HepG2 (cell line): ENCODE results near the gene SFXN2. TPM values are rescaled to one million over a fixed set of nuclear protein-coding genes. Genes with fewer than 3 reads are reported as not detected.

Experiments
- GPN1 ChIP-seq: sonication (generic); formaldehyde crosslinking; IDR thresholded peaks from 2 replicates; pipeline ENCODE4 v1.5.1; 2020; ENCODE audit warnings: missing genetic modification reagents, borderline replicate concordance
- HNRNPL ChIP-seq: fragments of 200-400 bp; formaldehyde crosslinking; IDR thresholded peaks from 2 replicates; pipeline ENCODE4 v1.6.1; 2017; ENCODE audit warnings: mild to moderate bottlenecking, low read depth, low read length
- KLF11 ChIP-seq: IDR thresholded peaks from 2 replicates; pipeline ENCODE4 v1.6.1; 2016; ENCODE audit warnings: missing compliant biosample characterization
- MAZ ChIP-seq, 2 experiments: sonication (generic) in 1 of 2; formaldehyde crosslinking in 1 of 2; IDR thresholded peaks; 2 replicates each; pipeline versions ENCODE4 v1.5.0 to v1.6.1; 2012 to 2020; ENCODE audit warnings: low read depth in 2 of 2, mild to moderate bottlenecking in 2 of 2, borderline replicate concordance in 1 of 2, improper control_type of control experiment in 1 of 2, low read length in 1 of 2, missing genetic modification reagents in 1 of 2, moderate library complexity in 1 of 2
- MBNL3 ChIP-seq: fragments of 250-450 bp; sonication (Bioruptor Pico); conservative IDR thresholded peaks from 2 replicates; pipeline ENCODE4 v1.8.0; 2022; ENCODE audit warnings: mild to moderate bottlenecking, inconsistent platforms
- SOX6 ChIP-seq, 2 experiments: fragments of 450-650 bp in 1 of 2; sonication (generic) in 1 of 2; formaldehyde crosslinking in 1 of 2; IDR thresholded peaks; 2 replicates each; pipeline versions ENCODE4 v1.4.0 to v1.6.1; 2017 to 2020; ENCODE audit warnings: antibody characterized with exemption in 1 of 2, mild to moderate bottlenecking in 1 of 2, missing genetic modification reagents in 1 of 2
- SP5 ChIP-seq: IDR thresholded peaks from 2 replicates; pipeline ENCODE4 v1.6.1; 2016; ENCODE audit warnings: low read depth, borderline replicate concordance
- SPEN ChIP-seq: sonication (generic); formaldehyde crosslinking; IDR thresholded peaks from 2 replicates; pipeline ENCODE4 v1.5.1; 2020; ENCODE audit warnings: low read depth, mild to moderate bottlenecking, missing genetic modification reagents
- ZBTB4 ChIP-seq: sonication (generic); formaldehyde crosslinking; IDR thresholded peaks from 2 replicates; pipeline ENCODE4 v1.4.0; 2020; ENCODE audit warnings: missing genetic modification reagents, mild to moderate bottlenecking, borderline replicate concordance
- ZNF160 ChIP-seq: sonication (generic); formaldehyde crosslinking; IDR thresholded peaks from 2 replicates; pipeline ENCODE4 v1.8.0; 2022; ENCODE audit warnings: mild to moderate bottlenecking, inconsistent platforms, missing genetic modification reagents
- ZNF263 ChIP-seq: sonication (generic); formaldehyde crosslinking; IDR thresholded peaks from 2 replicates; pipeline ENCODE4 v1.4.0; 2020; ENCODE audit warnings: missing genetic modification reagents
- ZNF552 ChIP-seq: sonication (generic); formaldehyde crosslinking; IDR thresholded peaks from 2 replicates; pipeline ENCODE4 v1.9.0; 2022; ENCODE audit warnings: missing genetic modification reagents, mild to moderate bottlenecking, borderline replicate concordance
- ZNF567 ChIP-seq: sonication (generic); formaldehyde crosslinking; IDR thresholded peaks from 2 replicates; pipeline ENCODE4 v1.8.1; 2023; ENCODE audit warnings: mild to moderate bottlenecking, missing genetic modification reagents, borderline replicate concordance
- ZNF800 ChIP-seq: sonication (generic); formaldehyde crosslinking; IDR thresholded peaks from 2 replicates; pipeline ENCODE4 v1.4.0; 2020; ENCODE audit warnings: missing genetic modification reagents
- polyA plus RNA-seq, 8 experiments: library from polyadenylated mRNA; depleted of rRNA in 3 of 8; stranded (reverse) in 7 of 8; unstranded in 1 of 8; fragments of >200 nt; fragmentation: Illumina TruSeq in 4 of 8; extraction: Trizol in 4 of 8; gene quantifications; 2 replicates each; pipeline versions ENCODE4 v1.2.1 to v1.2.3, GENCODE V29; 2011 to 2016; ENCODE audit warnings: low read depth in 4 of 8, missing spikeins in 1 of 8, mixed read lengths in 1 of 8; ENCODE audit not compliant: insufficient read depth in 1 of 8
- total RNA-seq, 5 experiments: library from RNA; depleted of rRNA; stranded (reverse); fragments of >200 nt; fragmentation: Illumina TruSeq; extraction: Trizol; gene quantifications; 2 replicates each; pipeline ENCODE4 v1.2.3, GENCODE V29; 2016; ENCODE audit warnings: low read depth in 1 of 5
- TF ChIP-seq, protein P1 (sequence below): sonication (generic); formaldehyde crosslinking; IDR thresholded peaks from 2 replicates; pipeline ENCODE4 v1.5.1; 2020; ENCODE audit warnings: mild to moderate bottlenecking, missing genetic modification reagents, borderline replicate concordance

The SFXN2 gene
- total and polyA plus RNA-seq, 2 of the 13 experiments (the other 11 are each of a cell fraction or from before 2014, with no cell fraction given), result 12.8 to 21.1 TPM

DNA sequence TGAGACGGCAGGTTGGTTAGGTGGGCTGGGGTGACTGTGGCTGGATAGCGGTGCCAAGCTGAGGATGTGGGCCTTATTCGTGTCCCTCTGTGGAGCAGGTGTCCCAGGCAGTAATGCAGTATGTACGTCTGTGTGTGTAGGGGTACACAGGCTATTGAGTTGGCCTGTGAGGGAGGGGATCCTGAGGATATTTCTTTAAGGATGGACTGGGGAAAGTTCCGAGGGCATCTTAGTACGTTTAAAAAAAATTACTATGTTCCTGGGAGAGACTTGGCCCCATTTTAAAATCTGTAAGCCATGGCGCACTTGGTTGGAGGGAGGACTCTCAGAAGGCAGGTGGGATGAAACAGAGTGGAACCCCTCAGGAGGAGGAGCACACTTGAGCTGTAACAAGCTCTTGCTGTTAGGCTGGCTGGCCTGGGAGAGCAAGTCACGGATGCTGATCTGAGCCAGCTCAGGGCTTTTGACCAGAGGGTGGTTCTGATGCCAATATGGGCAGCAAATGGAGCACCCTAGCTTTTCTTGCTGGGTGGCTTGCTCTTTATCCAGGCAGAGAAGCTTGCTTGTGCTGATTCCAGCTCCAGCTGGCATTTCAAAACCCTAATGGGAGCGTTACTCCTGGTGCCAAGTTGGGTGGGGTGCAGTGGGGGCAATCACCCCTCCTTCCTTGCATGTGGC lies 30.1 kb downstream of the SFXN2 start (continued):
- TF ChIP-seq ZBTB4 (CRISPR knock-in tag), result 0 out of 2 replicates have a peak, but pooled peaks have one; percentile 12
- TF ChIP-seq KLF11 (CRISPR knock-in tag), result no peak
- no peak for TF ChIP-seq SOX6 (IDR thresholded peaks at IDR 0.05)
- TF ChIP-seq SOX6 (CRISPR knock-in tag; IDR thresholded peaks at IDR 0.05), result no peak
- TF ChIP-seq SP5 (CRISPR knock-in tag), result no peak
- no peak for TF ChIP-seq MBNL3
- TF ChIP-seq ZNF800 (CRISPR knock-in tag), result no peak
- no peak for TF ChIP-seq ZNF160 (CRISPR knock-in tag)
- no peak for TF ChIP-seq HNRNPL
- TF ChIP-seq ZNF263 (CRISPR knock-in tag), result peak; percentile 98
- no peak for TF ChIP-seq GPN1 (CRISPR knock-in tag)
- TF ChIP-seq ZNF552 (CRISPR knock-in tag), result no peak
- TF ChIP-seq, protein P1, sequence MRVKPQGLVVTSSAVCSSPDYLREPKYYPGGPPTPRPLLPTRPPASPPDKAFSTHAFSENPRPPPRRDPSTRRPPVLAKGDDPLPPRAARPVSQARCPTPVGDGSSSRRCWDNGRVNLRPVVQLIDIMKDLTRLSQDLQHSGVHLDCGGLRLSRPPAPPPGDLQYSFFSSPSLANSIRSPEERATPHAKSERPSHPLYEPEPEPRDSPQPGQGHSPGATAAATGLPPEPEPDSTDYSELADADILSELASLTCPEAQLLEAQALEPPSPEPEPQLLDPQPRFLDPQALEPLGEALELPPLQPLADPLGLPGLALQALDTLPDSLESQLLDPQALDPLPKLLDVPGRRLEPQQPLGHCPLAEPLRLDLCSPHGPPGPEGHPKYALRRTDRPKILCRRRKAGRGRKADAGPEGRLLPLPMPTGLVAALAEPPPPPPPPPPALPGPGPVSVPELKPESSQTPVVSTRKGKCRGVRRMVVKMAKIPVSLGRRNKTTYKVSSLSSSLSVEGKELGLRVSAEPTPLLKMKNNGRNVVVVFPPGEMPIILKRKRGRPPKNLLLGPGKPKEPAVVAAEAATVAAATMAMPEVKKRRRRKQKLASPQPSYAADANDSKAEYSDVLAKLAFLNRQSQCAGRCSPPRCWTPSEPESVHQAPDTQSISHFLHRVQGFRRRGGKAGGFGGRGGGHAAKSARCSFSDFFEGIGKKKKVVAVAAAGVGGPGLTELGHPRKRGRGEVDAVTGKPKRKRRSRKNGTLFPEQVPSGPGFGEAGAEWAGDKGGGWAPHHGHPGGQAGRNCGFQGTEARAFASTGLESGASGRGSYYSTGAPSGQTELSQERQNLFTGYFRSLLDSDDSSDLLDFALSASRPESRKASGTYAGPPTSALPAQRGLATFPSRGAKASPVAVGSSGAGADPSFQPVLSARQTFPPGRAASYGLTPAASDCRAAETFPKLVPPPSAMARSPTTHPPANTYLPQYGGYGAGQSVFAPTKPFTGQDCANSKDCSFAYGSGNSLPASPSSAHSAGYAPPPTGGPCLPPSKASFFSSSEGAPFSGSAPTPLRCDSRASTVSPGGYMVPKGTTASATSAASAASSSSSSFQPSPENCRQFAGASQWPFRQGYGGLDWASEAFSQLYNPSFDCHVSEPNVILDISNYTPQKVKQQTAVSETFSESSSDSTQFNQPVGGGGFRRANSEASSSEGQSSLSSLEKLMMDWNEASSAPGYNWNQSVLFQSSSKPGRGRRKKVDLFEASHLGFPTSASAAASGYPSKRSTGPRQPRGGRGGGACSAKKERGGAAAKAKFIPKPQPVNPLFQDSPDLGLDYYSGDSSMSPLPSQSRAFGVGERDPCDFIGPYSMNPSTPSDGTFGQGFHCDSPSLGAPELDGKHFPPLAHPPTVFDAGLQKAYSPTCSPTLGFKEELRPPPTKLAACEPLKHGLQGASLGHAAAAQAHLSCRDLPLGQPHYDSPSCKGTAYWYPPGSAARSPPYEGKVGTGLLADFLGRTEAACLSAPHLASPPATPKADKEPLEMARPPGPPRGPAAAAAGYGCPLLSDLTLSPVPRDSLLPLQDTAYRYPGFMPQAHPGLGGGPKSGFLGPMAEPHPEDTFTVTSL (CRISPR knock-in tag), result no peak
- no peak for TF ChIP-seq ZNF567 (CRISPR knock-in tag)
- TF ChIP-seq SPEN (CRISPR knock-in tag), result peak; percentile 54; the same call in 1 of the 2 replicates
- TF ChIP-seq MAZ (IDR thresholded peaks at IDR 0.05; ENCODE audit: borderline replicate concordance, low read depth, low read length), result no peak
- TF ChIP-seq MAZ (CRISPR knock-in tag; IDR thresholded peaks at IDR 0.05; ENCODE audit: low read depth), result no peak
